Calu3 (cell line): ENCODE data around the gene RNASE12. TPM values are rescaled to one million over a fixed set of nuclear protein-coding genes. Genes with fewer than 3 reads are reported as not detected.

Experiments used
- BruUV-seq: library from RNA; stranded (reverse); fragments of 400-500 nt; replicated peaks from 2 replicates; lab custom pipeline; 2021; lab: Mats Ljungman, UMichigan
- CTCF ChIA-PET: fragments of 300-600 bp; sonication (Branson Sonifier 250); formaldehyde crosslinking; loops from one replicate; lab custom pipeline; 2022; ENCODE audit warnings: antibody characterized with exemption; lab: Charles Lee
- DNase-seq: peaks from one replicate; pipeline ENCODE4 v3.0.0; 2022
- H3K27ac Mint-ChIP-seq: one replicate; pipeline ENCODE4 v1.8.0; 2022; ENCODE audit warnings: mixed read lengths; ENCODE audit not compliant: unreplicated experiment
- H3K27me3 Mint-ChIP-seq: one replicate; pipeline ENCODE4 v1.8.0; 2022; ENCODE audit warnings: mixed read lengths; ENCODE audit not compliant: unreplicated experiment
- H3K36me3 Mint-ChIP-seq: one replicate; pipeline ENCODE4 v1.8.0; 2022; ENCODE audit warnings: mild to moderate bottlenecking, moderate library complexity, mixed read lengths; ENCODE audit not compliant: insufficient read depth, unreplicated experiment
- H3K4me1 Mint-ChIP-seq: one replicate; pipeline ENCODE4 v1.8.0; 2022; ENCODE audit warnings: mild to moderate bottlenecking, low read depth, mixed read lengths; ENCODE audit not compliant: unreplicated experiment
- H3K4me3 Mint-ChIP-seq: one replicate; pipeline ENCODE4 v1.8.0; 2022; ENCODE audit warnings: mild to moderate bottlenecking, low read depth, moderate library complexity, mixed read lengths; ENCODE audit not compliant: unreplicated experiment
- H3K9me3 Mint-ChIP-seq: one replicate; pipeline ENCODE4 v1.8.0; 2022; ENCODE audit warnings: low read depth, mixed read lengths; ENCODE audit not compliant: unreplicated experiment
- CTCF ChIP-seq: fragments of 200-600 bp; IDR thresholded peaks from one replicate; pipeline ENCODE4 v1.8.0; 2022; ENCODE audit warnings: antibody characterized with exemption; ENCODE audit not compliant: unreplicated experiment
- intact Hi-C: fragments of 100-400 bp; cut with micrococcal nuclease; formaldehyde crosslinking; loops from one replicate; pipeline ENCODE4 v1.10.0; 2022; ENCODE audit not compliant: unreplicated experiment
- total RNA-seq: library from RNA; stranded (reverse); gene quantifications from 2 replicates; pipeline ENCODE4 v1.2.3, GENCODE V29; 2022

RNASE12 gene
- total RNA-seq, 1 experiment from 2014 or later, result not detected

DNA sequence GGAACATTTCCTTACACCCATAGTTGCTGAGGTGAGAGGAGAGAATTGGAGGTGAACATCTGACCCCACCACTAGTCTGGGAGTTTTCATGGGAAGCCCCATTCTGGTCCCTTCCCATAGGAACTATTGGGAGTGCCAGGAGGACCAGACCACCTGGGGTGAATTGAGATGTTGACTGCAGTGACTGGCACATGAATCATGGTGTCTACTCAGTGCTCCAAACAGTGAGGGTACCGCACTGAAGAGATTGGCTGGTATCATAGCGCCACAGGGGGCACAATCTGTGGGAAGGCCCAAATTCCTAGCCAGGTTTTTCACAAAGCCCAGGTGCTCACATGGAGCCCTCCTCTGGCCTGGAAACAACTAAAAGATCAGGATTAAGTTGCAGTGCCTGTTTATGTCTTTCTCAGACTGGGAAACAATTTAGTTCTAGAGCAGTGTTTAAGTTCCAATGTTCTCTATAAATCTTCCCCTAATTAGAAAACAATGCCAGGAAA lies 26.6 kb downstream of the RNASE12 start:
- TF ChIP-seq CTCF, result no peak
- Mint-ChIP-seq H3K27ac (no peak overlapping the region), H3K36me3 (no peaks in the 10 kb centered on the region), H3K4me1 (no peaks in the 10 kb centered on the region), H3K9me3 (peaks cover 3% of the 10 kb centered on the region), H3K4me3 (no peak overlapping the region), H3K27me3 (peaks cover 31% of the 10 kb centered on the region)
- no TSS peak for BruUV-seq
- CTCF ChIA-PET, result no interaction called here
- intact Hi-C loops, result no loop called here
- no peak for DNase-seq

- no peak for DNase-seq
- Mint-ChIP-seq H3K4me3 (no peak overlapping the region), H3K4me1 (no peaks in the 10 kb centered on the region), H3K9me3 (peaks cover 3% of the 10 kb centered on the region), H3K27me3 (peaks cover 31% of the 10 kb centered on the region), H3K27ac (no peak overlapping the region), H3K36me3 (no peaks in the 10 kb centered on the region)
- intact Hi-C loops, result no loop called here
- CTCF ChIA-PET, result interaction anchor here (0.6 to 0.7 kb wide), 2 partner anchors 42 to 210 kb away, joined by 3 to 11 read pairs; no protein-coding TSS in a partner anchor
- no TSS peak for BruUV-seq
- TF ChIP-seq CTCF, result no peak
These were observed 27.2 kb downstream of the RNASE12 start for GRCh38 chr14:20563971-20564370.

DNA sequence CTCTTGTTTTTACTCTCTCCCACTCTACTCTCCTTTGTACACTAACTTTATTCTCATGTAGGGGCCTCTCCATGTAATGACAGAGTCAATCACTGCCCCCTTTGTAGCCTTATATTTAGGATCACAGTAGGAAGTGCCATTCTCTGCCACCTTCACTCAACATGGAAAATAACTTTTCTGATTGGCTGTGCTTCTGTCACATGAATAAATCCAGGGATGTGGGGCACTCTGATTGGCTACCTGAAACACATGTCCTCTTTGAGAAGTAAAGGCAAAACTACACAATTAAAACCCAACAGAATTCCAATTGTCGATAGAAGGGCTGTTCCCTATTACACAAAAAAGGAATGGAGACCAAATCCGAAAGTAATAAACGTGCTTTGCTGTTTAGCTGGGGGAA lies 30.2 kb downstream of the RNASE12 start, which contains the start of gene RNASE9:
RNASE9 (minus strand) TSS at position 87 of the 400 bp plus-strand sequence.
- no TSS peak for BruUV-seq
- H3K27me3 Mint-ChIP-seq, result peaks cover 39% of the 10 kb centered on the region
- TF ChIP-seq CTCF, result no peak
- no peak for DNase-seq
- CTCF ChIA-PET, result no interaction called here
- intact Hi-C loops, result no loop called here
- no peak within 1 kb of the TSS for H3K4me3 Mint-ChIP-seq
- H3K4me1 Mint-ChIP-seq, result no peaks in the 10 kb centered on the region
- no peaks in the 10 kb centered on the region for H3K36me3 Mint-ChIP-seq
- no peaks in the 10 kb centered on the region for H3K9me3 Mint-ChIP-seq
- H3K27ac Mint-ChIP-seq, result no peak within 1 kb of the TSS

DNA sequence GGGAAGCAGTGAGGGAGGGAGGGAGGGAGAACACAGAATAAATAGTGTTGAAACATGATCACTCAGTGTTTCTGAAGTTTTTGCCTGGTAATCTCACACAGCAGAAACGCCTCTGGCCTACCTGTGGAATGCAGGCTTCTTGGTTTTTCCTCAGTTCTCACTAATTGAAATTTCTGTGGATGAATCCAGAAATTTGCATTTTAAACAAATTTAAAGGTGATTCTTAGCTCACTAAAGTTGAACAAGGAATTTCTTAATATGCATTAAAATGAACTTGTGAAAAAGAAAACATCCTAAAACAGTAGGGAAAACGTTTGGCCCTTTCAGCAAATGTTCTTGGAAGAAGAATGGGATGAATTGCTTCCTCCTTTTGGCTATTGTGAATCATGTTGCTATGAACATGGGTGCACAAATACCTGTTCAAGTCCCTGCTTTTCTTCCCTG lies 31.7 kb downstream of the RNASE12 start:
- H3K4me1 Mint-ChIP-seq, result no peaks in the 10 kb centered on the region
- BruUV-seq, result no TSS peak

More for the DNA sequence above, 31.7 kb downstream of the RNASE12 start:
- intact Hi-C loops, result no loop called here
- H3K36me3 Mint-ChIP-seq, result no peaks in the 10 kb centered on the region
- CTCF ChIA-PET, result no interaction called here
- no peak for TF ChIP-seq CTCF
- no peak overlapping the region for H3K4me3 Mint-ChIP-seq
- H3K27me3 Mint-ChIP-seq, result peaks cover 30% of the 10 kb centered on the region
- DNase-seq, result no peak
- H3K27ac Mint-ChIP-seq, result no peak overlapping the region
- H3K9me3 Mint-ChIP-seq, result no peaks in the 10 kb centered on the region
